SK-N-SH treated with all-trans-retinoic acid at 6 μM for 48 hours (cell line): ENCODE results near the gene DDX27.

Experiments
- ARNTL ChIP-seq: fragments of 450-650 bp; formaldehyde crosslinking; IDR thresholded peaks from 2 replicates; pipeline ENCODE4 v1.5.0; 2020; ENCODE audit warnings: low read depth, mild to moderate bottlenecking, moderate library complexity, borderline replicate concordance
- CSDC2 ChIP-seq: fragments of 250-450 bp; sonication (Bioruptor Pico); IDR thresholded peaks from 2 replicates; pipeline ENCODE4 v1.5.0; 2020; ENCODE audit warnings: mild to moderate bottlenecking, moderate library complexity
- PPARA ChIP-seq: fragments of 250-450 bp; sonication (Bioruptor Pico); IDR thresholded peaks from 2 replicates; pipeline ENCODE4 v1.5.0; 2020; ENCODE audit warnings: mild to moderate bottlenecking, borderline replicate concordance
- SNAI2 ChIP-seq: fragments of 250-450 bp; sonication (Bioruptor Pico); IDR thresholded peaks from 2 replicates; pipeline ENCODE4 v1.5.0; 2020; ENCODE audit warnings: mild to moderate bottlenecking, moderate library complexity
- TCF4 ChIP-seq: fragments of 250-450 bp; sonication (Bioruptor Pico); IDR thresholded peaks from 2 replicates; pipeline ENCODE4 v1.8.0; 2021; ENCODE audit warnings: mild to moderate bottlenecking, moderate library complexity, borderline replicate concordance
- TOX ChIP-seq: fragments of 250-450 bp; sonication (Bioruptor Pico); IDR thresholded peaks from 2 replicates; pipeline ENCODE4 v1.8.0; 2021; ENCODE audit warnings: mild to moderate bottlenecking, moderate library complexity, borderline replicate concordance
- ZFP30 ChIP-seq: fragments of 450-650 bp; formaldehyde crosslinking; IDR thresholded peaks from 2 replicates; pipeline ENCODE4 v1.5.0; 2022; ENCODE audit warnings: mild to moderate bottlenecking, moderate library complexity
- ZNF565 ChIP-seq: fragments of 450-650 bp; formaldehyde crosslinking; conservative IDR thresholded peaks from 2 replicates; pipeline ENCODE4 v1.5.0; 2020; ENCODE audit warnings: low read depth, mild to moderate bottlenecking, moderate library complexity
- ZNF8 ChIP-seq: fragments of 450-650 bp; formaldehyde crosslinking; IDR thresholded peaks from 2 replicates; pipeline ENCODE4 v1.5.0; 2020; ENCODE audit warnings: mild to moderate bottlenecking, moderate library complexity
- TF ChIP-seq, protein P1 (sequence below): fragments of 250-450 bp; sonication (Bioruptor Pico); IDR thresholded peaks from 2 replicates; pipeline ENCODE4 v1.8.0; 2020; ENCODE audit warnings: mild to moderate bottlenecking, moderate library complexity, borderline replicate concordance
- TF ChIP-seq, protein P2 (sequence below): fragments of 250-450 bp; sonication (Bioruptor Pico); IDR thresholded peaks from 2 replicates; pipeline ENCODE4 v1.5.1; 2020; ENCODE audit warnings: low read depth, mild to moderate bottlenecking, moderate library complexity
- TF ChIP-seq, protein P3 (sequence below): fragments of 250-450 bp; sonication (Bioruptor Pico); IDR thresholded peaks from 2 replicates; pipeline ENCODE4 v1.5.1; 2021; ENCODE audit warnings: mild to moderate bottlenecking, moderate library complexity
- TF ChIP-seq, protein P4 (sequence below): fragments of 250-450 bp; sonication (Bioruptor Pico); IDR thresholded peaks from 2 replicates; pipeline ENCODE4 v1.8.0; 2021; ENCODE audit warnings: low read depth, mild to moderate bottlenecking, moderate library complexity, borderline replicate concordance

DNA sequence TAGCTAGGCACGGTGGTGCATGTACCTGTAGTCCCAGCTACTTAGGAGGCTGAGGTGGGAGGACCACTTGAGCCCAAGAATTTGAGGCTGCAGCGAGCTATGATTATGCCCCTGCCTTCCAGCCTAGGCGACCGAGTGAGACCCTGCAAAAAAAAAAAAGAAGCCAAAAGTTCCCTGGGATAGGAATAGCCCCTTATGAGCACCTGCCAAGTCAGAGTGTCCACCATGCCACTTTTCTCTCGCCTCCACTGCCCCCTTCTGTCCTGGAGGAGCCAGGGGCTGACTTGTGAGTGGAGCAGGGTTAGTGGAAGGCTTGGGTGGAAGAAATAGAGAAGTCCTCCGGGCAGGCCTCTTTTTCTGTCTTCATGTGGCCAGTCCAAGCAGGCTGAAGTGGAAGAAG lies 12.1 kb upstream of the DDX27 start:
- TF ChIP-seq, protein P1, sequence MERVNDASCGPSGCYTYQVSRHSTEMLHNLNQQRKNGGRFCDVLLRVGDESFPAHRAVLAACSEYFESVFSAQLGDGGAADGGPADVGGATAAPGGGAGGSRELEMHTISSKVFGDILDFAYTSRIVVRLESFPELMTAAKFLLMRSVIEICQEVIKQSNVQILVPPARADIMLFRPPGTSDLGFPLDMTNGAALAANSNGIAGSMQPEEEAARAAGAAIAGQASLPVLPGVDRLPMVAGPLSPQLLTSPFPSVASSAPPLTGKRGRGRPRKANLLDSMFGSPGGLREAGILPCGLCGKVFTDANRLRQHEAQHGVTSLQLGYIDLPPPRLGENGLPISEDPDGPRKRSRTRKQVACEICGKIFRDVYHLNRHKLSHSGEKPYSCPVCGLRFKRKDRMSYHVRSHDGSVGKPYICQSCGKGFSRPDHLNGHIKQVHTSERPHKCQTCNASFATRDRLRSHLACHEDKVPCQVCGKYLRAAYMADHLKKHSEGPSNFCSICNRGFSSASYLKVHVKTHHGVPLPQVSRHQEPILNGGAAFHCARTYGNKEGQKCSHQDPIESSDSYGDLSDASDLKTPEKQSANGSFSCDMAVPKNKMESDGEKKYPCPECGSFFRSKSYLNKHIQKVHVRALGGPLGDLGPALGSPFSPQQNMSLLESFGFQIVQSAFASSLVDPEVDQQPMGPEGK (CRISPR knock-in tag): no peak
- no peak for TF ChIP-seq ARNTL (CRISPR knock-in tag)
- TF ChIP-seq PPARA: no peak
- TF ChIP-seq CSDC2 (CRISPR knock-in tag): no peak
- TF ChIP-seq TOX (CRISPR knock-in tag): no peak
- TF ChIP-seq SNAI2 (CRISPR knock-in tag): no peak
- TF ChIP-seq TCF4 (CRISPR knock-in tag): no peak
- TF ChIP-seq, protein P2, sequence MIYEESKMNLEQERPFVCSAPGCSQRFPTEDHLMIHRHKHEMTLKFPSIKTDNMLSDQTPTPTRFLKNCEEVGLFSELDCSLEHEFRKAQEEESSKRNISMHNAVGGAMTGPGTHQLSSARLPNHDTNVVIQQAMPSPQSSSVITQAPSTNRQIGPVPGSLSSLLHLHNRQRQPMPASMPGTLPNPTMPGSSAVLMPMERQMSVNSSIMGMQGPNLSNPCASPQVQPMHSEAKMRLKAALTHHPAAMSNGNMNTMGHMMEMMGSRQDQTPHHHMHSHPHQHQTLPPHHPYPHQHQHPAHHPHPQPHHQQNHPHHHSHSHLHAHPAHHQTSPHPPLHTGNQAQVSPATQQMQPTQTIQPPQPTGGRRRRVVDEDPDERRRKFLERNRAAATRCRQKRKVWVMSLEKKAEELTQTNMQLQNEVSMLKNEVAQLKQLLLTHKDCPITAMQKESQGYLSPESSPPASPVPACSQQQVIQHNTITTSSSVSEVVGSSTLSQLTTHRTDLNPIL (CRISPR knock-in tag): no peak
- TF ChIP-seq ZNF565 (CRISPR knock-in tag): no peak
- TF ChIP-seq ZNF8: no peak
- TF ChIP-seq, protein P3, sequence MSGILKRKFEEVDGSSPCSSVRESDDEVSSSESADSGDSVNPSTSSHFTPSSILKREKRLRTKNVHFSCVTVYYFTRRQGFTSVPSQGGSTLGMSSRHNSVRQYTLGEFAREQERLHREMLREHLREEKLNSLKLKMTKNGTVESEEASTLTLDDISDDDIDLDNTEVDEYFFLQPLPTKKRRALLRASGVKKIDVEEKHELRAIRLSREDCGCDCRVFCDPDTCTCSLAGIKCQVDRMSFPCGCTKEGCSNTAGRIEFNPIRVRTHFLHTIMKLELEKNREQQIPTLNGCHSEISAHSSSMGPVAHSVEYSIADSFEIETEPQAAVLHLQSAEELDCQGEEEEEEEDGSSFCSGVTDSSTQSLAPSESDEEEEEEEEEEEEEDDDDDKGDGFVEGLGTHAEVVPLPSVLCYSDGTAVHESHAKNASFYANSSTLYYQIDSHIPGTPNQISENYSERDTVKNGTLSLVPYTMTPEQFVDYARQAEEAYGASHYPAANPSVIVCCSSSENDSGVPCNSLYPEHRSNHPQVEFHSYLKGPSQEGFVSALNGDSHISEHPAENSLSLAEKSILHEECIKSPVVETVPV: no peak
- no peak for TF ChIP-seq ZFP30 (CRISPR knock-in tag)
- TF ChIP-seq, protein P4, sequence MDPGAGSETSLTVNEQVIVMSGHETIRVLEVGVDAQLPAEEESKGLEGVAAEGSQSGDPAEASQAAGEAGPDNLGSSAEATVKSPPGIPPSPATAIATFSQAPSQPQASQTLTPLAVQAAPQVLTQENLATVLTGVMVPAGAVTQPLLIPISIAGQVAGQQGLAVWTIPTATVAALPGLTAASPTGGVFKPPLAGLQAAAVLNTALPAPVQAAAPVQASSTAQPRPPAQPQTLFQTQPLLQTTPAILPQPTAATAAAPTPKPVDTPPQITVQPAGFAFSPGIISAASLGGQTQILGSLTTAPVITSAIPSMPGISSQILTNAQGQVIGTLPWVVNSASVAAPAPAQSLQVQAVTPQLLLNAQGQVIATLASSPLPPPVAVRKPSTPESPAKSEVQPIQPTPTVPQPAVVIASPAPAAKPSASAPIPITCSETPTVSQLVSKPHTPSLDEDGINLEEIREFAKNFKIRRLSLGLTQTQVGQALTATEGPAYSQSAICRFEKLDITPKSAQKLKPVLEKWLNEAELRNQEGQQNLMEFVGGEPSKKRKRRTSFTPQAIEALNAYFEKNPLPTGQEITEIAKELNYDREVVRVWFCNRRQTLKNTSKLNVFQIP: no peak
